ENCODE measurements around the gene CASP4. TPM values are rescaled to one million over a fixed set of nuclear protein-coding genes. Genes with fewer than 3 reads are reported as not detected.
"Not testable (repeated sequence)": the region's sequence is repeated elsewhere in the genome, so short reads cannot be mapped to it uniquely, and the experiment has no call there.

Gene CASP4
- total RNA-seq = 10 to 100 TPM; 43.5 to 57.3 TPM
- long read RNA-seq, donor 1, transcript CASP4-203 (9 exons, 2,158 nt) = major isoform, 11 of 16 reads
- long read RNA-seq, donor 1, partial matches to known transcripts = 4 of 16 reads
- long read RNA-seq, donor 1, other reads (novel, unspliced or antisense) = 1 of 16 reads
- long read RNA-seq, donor 2, transcript CASP4-203 (9 exons, 2,158 nt) = major isoform, 79 of 91 reads
- long read RNA-seq, donor 2, partial matches to known transcripts = 2 of 91 reads
- long read RNA-seq, donor 2, other reads (novel, unspliced or antisense) = 10 of 91 reads

- DNase-seq (ENCODE audit: low spot score) = no peak
- intact Hi-C loops (cut with DNase I) = no loop called here
Observed at GRCh38 chr11:104968355-104968855, at the start of gene CASP4. TSS of gene CASP4 (minus strand) at chr11:104968574. CDS start at chr11:104968525, 49 bp downstream.

GRCh38 chr11:105007463-105007862, 39.1 kb upstream of the CASP4 start:
- intact Hi-C loops (cut with DNase I) = no loop called here

GRCh38 chr11:105005451-105005845, 37.1 kb upstream of the CASP4 start:
- DNase-seq (ENCODE audit: low spot score) = no peak
- intact Hi-C loops (cut with DNase I) = no loop called here

More at GRCh38 chr11:105007463-105007862, 39.1 kb upstream of the CASP4 start:
- DNase-seq (ENCODE audit: low spot score) = no peak

GRCh38 chr11:105004021-105004420, 35.6 kb upstream of the CASP4 start:
- intact Hi-C loops (cut with DNase I) = no loop called here
- DNase-seq (ENCODE audit: low spot score) = no peak

- DNase-seq (ENCODE audit: low spot score) = no peak
- intact Hi-C loops (cut with DNase I) = no loop called here
Observed at GRCh38 chr11:105003151-105003550, 34.8 kb upstream of the CASP4 start.

- intact Hi-C loops (cut with DNase I) = no loop called here
- peak; percentile 72 for DNase-seq (ENCODE audit: low spot score)
Observed at GRCh38 chr11:105000797-105001196, 32.4 kb upstream of the CASP4 start.

DNA sequence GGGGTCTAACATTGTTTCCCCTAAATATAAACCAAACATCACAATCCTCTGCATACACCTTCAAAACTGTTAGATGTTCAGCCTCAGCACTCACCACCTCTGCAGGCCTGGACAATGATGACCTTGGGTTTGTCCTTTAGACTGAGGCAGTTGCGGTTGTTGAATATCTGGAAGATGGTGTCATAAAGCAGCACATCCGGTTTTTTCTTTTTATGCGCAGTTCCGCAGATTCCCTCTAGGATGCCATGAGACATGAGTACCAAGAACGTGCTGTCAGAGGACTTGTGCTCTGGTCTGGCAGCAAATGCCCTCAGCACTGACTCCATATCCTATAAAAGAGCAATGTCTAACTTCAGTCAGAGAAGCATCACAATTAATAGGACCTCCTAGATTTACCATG, 31.8 kb upstream of the CASP4 start:
- intact Hi-C loops (cut with DNase I) = no loop called here
- DNase-seq (ENCODE audit: low spot score) = no peak

GRCh38 chr11:104999721-105000120, 31.3 kb upstream of the CASP4 start:
- intact Hi-C loops (cut with DNase I) = no loop called here
- DNase-seq (ENCODE audit: low spot score) = no peak

GRCh38 chr11:104997288-104997687, 28.9 kb upstream of the CASP4 start:
- intact Hi-C loops (cut with DNase I) = no loop called here
- DNase-seq (ENCODE audit: low spot score) = no peak

- no peak for DNase-seq (ENCODE audit: low spot score)
- intact Hi-C loops (cut with DNase I) = no loop called here
Observed at GRCh38 chr11:104995001-104995408, 26.6 kb upstream of the CASP4 start.

DNA sequence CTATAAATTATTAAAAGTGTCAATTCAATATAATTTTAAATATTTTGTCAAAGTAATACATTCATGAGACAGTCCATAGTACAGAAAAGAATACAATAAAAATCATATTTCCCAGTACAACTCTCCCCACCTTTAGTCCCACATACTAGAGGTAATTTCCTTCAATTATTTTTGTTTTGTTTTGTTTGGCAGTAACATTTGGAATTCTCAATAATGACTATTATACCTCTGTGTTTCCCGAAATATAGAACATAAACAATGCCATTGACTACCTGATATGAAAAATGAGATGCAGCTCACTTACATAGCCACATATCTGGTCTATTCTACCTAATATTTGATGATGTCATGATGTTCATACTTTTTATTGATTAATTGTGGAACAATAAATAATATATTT, 24.4 kb upstream of the CASP4 start:
- intact Hi-C loops (cut with DNase I) = no loop called here
- DNase-seq (ENCODE audit: low spot score) = no peak

- DNase-seq (ENCODE audit: low spot score) = no peak
Observed at GRCh38 chr11:104991994-104992393, 23.6 kb upstream of the CASP4 start.

GRCh38 chr11:104984808-104985207, 16.4 kb upstream of the CASP4 start:
- no peak for DNase-seq (ENCODE audit: low spot score)
- intact Hi-C loops (cut with DNase I) = no loop called here

More at GRCh38 chr11:104991994-104992393, 23.6 kb upstream of the CASP4 start:
- intact Hi-C loops (cut with DNase I) = no loop called here

DNA sequence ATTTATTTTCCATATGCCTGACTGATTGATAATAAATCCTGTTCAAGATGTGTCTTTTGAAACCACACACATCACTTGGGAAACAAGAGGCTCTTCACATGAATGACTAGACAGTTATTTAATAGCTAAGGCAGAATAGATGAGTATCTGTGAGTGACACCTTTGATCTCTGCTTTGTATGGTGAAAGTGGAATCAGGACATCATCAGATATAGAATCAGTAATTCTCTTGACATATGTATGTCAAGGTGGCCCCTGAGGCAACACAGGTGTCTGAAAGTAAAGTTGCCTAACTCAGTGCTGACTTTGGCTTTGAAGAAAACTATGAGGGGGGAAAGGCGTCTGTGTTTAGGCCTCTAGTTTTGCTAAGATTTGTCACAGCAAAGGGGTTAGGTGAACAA, 11.5 kb upstream of the CASP4 start:
- DNase-seq (ENCODE audit: low spot score) = no peak
- intact Hi-C loops (cut with DNase I) = no loop called here

GRCh38 chr11:104973616-104974015, 5.2 kb upstream of the CASP4 start:
- DNase-seq (ENCODE audit: low spot score) = no peak

GRCh38 chr11:104972924-104973323, 4.5 kb upstream of the CASP4 start:
- DNase-seq (ENCODE audit: low spot score); intact Hi-C loops (cut with DNase I): not testable (repeated sequence)

More at GRCh38 chr11:104973616-104974015, 5.2 kb upstream of the CASP4 start:
- intact Hi-C loops (cut with DNase I) = no loop called here

DNA sequence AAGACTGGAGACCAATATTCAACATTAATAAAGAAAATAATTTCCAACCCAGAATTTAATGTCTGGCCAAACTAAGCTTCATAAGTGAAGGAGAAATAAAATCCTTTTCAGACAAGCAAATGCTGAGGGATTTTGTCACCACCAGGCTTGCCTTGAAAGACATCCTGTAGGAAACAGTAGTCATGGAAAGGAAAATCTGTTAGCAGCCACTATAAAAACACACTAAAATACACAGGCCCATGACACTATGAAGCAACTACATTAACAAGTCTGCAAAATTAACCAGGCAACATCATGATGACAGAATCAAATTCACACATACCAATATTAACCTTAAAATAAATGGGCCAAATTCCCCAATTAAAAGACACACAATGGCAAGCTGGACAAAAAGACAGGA, 2.4 kb upstream of the CASP4 start:
- intact Hi-C loops (cut with DNase I) = no loop called here
- DNase-seq (ENCODE audit: low spot score) = no peak

- intact Hi-C loops (cut with DNase I) = no loop called here
- peak; percentile 85 for DNase-seq (ENCODE audit: low spot score)
Observed at GRCh38 chr11:104968856-104969776, 742 bp upstream of the CASP4 start.

DNA sequence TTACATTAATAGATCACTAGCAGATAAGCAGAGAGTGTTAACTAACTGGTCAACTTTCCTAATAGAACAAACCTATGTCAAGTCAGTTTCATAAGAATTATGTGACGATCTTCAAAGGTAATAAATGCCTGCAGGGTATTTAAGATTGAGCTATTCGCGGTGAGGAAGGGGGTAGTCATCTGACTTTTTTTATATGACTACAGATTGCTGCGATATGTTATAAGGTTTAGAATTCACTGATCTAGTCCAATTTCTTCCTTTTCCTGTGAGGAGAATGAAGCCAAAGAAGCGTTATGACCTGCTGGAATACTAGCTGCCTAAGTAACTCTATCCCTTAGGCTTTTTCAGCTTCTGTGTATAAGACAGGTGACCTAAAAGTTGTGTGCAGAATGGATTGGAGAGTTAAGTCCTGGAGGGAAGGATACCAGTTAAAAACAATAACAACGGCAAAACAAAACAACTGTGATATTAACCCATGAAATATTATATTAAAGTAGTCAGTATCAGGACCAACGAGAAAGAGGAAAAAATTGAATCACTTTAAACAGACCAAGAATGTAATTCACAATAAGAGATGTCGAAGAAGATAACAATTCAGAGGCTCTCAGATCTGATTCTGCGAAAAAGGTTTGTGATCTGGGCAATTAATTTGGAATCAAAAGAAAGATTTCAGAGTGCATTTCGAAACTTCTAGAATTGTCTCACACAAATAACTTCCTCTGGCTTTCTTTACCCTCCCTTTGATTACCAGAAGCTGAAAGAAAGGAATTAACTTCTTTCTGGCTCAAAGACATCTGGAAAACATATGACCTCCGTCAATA, 630 bp downstream of the CASP4 start:
- DNase-seq (ENCODE audit: low spot score) = no peak
- intact Hi-C loops (cut with DNase I) = loop anchor here in 1 of 2 donors (2.0 kb wide), 1 partner anchor 33 kb away; no protein-coding TSS in a partner anchor

Data from posterior vena cava (tissue), 2 donors.